ENCODE measurements around the gene AAK1. TPM values are rescaled to one million over a fixed set of nuclear protein-coding genes. Genes with fewer than 3 reads are reported as not detected.

Gene AAK1
- polyA plus RNA-seq, 1 donor from 2014 or later, result 26.7 TPM

- no peaks in the 10 kb centered on the region for H3F3A ChIP-seq (ENCODE audit: insufficient read depth, low read length, poor library complexity, severe bottlenecking)
- H3K36me3 ChIP-seq (ENCODE audit: insufficient read depth, low read length), result peaks cover 8% of the 10 kb centered on the region
- no peaks in the 10 kb centered on the region for H4K20me1 ChIP-seq (ENCODE audit: insufficient read depth)
- H3K4me2 ChIP-seq (ENCODE audit: low read length), result no peak overlapping the region
- no peaks in the 10 kb centered on the region for H3K9me2 ChIP-seq (ENCODE audit: insufficient read depth, low read length)
- no peak overlapping the region for H3K4me3 ChIP-seq (ENCODE audit: low read length)
- no peaks in the 10 kb centered on the region for H3K27me3 ChIP-seq (ENCODE audit: insufficient read depth, low read depth, low read length)
- no peak overlapping the region for H2AFZ ChIP-seq (ENCODE audit: low read depth, low read length)
- H3K9me3 ChIP-seq (ENCODE audit: low read length), result no peaks in the 10 kb centered on the region
- H3K79me2 ChIP-seq (replicated peaks; ENCODE audit: insufficient read depth, low read length), result no peaks in the 10 kb centered on the region
- H3K9ac ChIP-seq (ENCODE audit: low read length), result no peak overlapping the region
- no peak overlapping the region for H3K27ac ChIP-seq (ENCODE audit: low read length)
- TF ChIP-seq RAD21 (conservative IDR thresholded peaks at IDR 0.05), result no peak
- TF ChIP-seq, protein P1, sequence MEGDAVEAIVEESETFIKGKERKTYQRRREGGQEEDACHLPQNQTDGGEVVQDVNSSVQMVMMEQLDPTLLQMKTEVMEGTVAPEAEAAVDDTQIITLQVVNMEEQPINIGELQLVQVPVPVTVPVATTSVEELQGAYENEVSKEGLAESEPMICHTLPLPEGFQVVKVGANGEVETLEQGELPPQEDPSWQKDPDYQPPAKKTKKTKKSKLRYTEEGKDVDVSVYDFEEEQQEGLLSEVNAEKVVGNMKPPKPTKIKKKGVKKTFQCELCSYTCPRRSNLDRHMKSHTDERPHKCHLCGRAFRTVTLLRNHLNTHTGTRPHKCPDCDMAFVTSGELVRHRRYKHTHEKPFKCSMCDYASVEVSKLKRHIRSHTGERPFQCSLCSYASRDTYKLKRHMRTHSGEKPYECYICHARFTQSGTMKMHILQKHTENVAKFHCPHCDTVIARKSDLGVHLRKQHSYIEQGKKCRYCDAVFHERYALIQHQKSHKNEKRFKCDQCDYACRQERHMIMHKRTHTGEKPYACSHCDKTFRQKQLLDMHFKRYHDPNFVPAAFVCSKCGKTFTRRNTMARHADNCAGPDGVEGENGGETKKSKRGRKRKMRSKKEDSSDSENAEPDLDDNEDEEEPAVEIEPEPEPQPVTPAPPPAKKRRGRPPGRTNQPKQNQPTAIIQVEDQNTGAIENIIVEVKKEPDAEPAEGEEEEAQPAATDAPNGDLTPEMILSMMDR (IDR thresholded peaks at IDR 0.05; ENCODE audit: poor library complexity, severe bottlenecking), result no peak
- no peak for TF ChIP-seq EZH2 (IDR thresholded peaks at IDR 0.05; ENCODE audit: borderline replicate concordance, insufficient read depth, low read length, poor library complexity, severe bottlenecking)
- TF ChIP-seq TAF1 (IDR thresholded peaks at IDR 0.05; ENCODE audit: low read depth), result no peak
- TF ChIP-seq, protein P2, sequence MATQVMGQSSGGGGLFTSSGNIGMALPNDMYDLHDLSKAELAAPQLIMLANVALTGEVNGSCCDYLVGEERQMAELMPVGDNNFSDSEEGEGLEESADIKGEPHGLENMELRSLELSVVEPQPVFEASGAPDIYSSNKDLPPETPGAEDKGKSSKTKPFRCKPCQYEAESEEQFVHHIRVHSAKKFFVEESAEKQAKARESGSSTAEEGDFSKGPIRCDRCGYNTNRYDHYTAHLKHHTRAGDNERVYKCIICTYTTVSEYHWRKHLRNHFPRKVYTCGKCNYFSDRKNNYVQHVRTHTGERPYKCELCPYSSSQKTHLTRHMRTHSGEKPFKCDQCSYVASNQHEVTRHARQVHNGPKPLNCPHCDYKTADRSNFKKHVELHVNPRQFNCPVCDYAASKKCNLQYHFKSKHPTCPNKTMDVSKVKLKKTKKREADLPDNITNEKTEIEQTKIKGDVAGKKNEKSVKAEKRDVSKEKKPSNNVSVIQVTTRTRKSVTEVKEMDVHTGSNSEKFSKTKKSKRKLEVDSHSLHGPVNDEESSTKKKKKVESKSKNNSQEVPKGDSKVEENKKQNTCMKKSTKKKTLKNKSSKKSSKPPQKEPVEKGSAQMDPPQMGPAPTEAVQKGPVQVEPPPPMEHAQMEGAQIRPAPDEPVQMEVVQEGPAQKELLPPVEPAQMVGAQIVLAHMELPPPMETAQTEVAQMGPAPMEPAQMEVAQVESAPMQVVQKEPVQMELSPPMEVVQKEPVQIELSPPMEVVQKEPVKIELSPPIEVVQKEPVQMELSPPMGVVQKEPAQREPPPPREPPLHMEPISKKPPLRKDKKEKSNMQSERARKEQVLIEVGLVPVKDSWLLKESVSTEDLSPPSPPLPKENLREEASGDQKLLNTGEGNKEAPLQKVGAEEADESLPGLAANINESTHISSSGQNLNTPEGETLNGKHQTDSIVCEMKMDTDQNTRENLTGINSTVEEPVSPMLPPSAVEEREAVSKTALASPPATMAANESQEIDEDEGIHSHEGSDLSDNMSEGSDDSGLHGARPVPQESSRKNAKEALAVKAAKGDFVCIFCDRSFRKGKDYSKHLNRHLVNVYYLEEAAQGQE (IDR thresholded peaks at IDR 0.05; ENCODE audit: borderline replicate concordance), result no peak
- no peak for TF ChIP-seq POLR2AphosphoS5 (IDR thresholded peaks at IDR 0.05)
- TF ChIP-seq SMC3 (conservative IDR thresholded peaks at IDR 0.05; ENCODE audit: poor library complexity), result no peak
- TF ChIP-seq EP300 (conservative IDR thresholded peaks at IDR 0.05; ENCODE audit: poor library complexity, severe bottlenecking), result no peak
- TF ChIP-seq MXI1 (conservative IDR thresholded peaks at IDR 0.05; ENCODE audit: poor library complexity, severe bottlenecking), result no peak
Measured at GRCh38 chr2:69495861-69496260, 147.7 kb downstream of the AAK1 start.

- no peaks in the 10 kb centered on the region for H3K9me2 ChIP-seq (ENCODE audit: insufficient read depth, low read length)
Measured at GRCh38 chr2:69495008-69495407, 148.5 kb downstream of the AAK1 start.

DNA sequence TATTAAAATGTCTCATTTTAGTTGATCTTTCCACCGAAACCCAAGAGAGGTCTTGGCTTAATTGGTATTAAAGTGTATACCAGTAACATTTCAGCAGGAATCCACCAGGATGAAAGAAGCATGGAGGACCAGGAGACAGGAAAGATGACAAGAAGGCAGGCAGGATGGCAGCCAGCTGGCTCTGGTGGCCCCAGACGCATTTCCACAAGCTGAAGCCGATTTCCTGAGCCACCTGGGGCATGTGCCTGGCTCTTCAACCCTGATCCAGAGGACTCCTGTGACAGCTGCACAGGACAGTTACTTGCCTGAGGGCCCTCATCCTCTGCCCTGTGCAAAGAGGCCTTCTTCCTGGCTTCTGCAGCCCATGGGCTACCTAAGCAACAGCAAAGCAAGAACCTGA is 149.4 kb downstream of the AAK1 start:
- no peaks in the 10 kb centered on the region for H4K20me1 ChIP-seq (ENCODE audit: insufficient read depth)
- H3K4me3 ChIP-seq (ENCODE audit: low read length), result no peak overlapping the region
- H3K27me3 ChIP-seq (ENCODE audit: insufficient read depth, low read depth, low read length), result no peaks in the 10 kb centered on the region
- H3K9ac ChIP-seq (ENCODE audit: low read length), result no peak overlapping the region
- no peaks in the 10 kb centered on the region for H3K9me2 ChIP-seq (ENCODE audit: insufficient read depth, low read length)
- H3K27ac ChIP-seq (ENCODE audit: low read length), result no peak overlapping the region
- no peaks in the 10 kb centered on the region for H3K9me3 ChIP-seq (ENCODE audit: low read length)
- TF ChIP-seq SMC3 (conservative IDR thresholded peaks at IDR 0.05; ENCODE audit: poor library complexity) (no peak), RAD21 (conservative IDR thresholded peaks at IDR 0.05) (no peak), TAF1 (IDR thresholded peaks at IDR 0.05; ENCODE audit: low read depth) (no peak), MXI1 (conservative IDR thresholded peaks at IDR 0.05; ENCODE audit: poor library complexity, severe bottlenecking) (no peak), POLR2AphosphoS5 (IDR thresholded peaks at IDR 0.05) (no peak), EZH2 (IDR thresholded peaks at IDR 0.05; ENCODE audit: borderline replicate concordance, insufficient read depth, low read length, poor library complexity, severe bottlenecking) (no peak), EP300 (conservative IDR thresholded peaks at IDR 0.05; ENCODE audit: poor library complexity, severe bottlenecking) (no peak)
- TF ChIP-seq, protein P1 (IDR thresholded peaks at IDR 0.05; ENCODE audit: poor library complexity, severe bottlenecking), result no peak
- TF ChIP-seq, protein P2 (IDR thresholded peaks at IDR 0.05; ENCODE audit: borderline replicate concordance), result no peak
- H3K79me2 ChIP-seq (replicated peaks; ENCODE audit: insufficient read depth, low read length), result no peaks in the 10 kb centered on the region
- H2AFZ ChIP-seq (ENCODE audit: low read depth, low read length), result no peak overlapping the region
- peaks cover 8% of the 10 kb centered on the region for H3K36me3 ChIP-seq (ENCODE audit: insufficient read depth, low read length)
- H3F3A ChIP-seq (ENCODE audit: insufficient read depth, low read length, poor library complexity, severe bottlenecking), result no peaks in the 10 kb centered on the region
- no peak overlapping the region for H3K4me2 ChIP-seq (ENCODE audit: low read length)

More at GRCh38 chr2:69495008-69495407, 148.5 kb downstream of the AAK1 start:
- Histone ChIP-seq H3K4me2 (ENCODE audit: low read length) (no peak overlapping the region), H3F3A (ENCODE audit: insufficient read depth, low read length, poor library complexity, severe bottlenecking) (no peaks in the 10 kb centered on the region), H4K20me1 (ENCODE audit: insufficient read depth) (no peaks in the 10 kb centered on the region), H3K79me2 (replicated peaks; ENCODE audit: insufficient read depth, low read length) (no peaks in the 10 kb centered on the region), H3K9me3 (ENCODE audit: low read length) (no peaks in the 10 kb centered on the region), H3K4me3 (ENCODE audit: low read length) (no peak overlapping the region), H3K27ac (ENCODE audit: low read length) (no peak overlapping the region), H3K36me3 (ENCODE audit: insufficient read depth, low read length) (peaks cover 8% of the 10 kb centered on the region), H2AFZ (ENCODE audit: low read depth, low read length) (no peak overlapping the region), H3K27me3 (ENCODE audit: insufficient read depth, low read depth, low read length) (no peaks in the 10 kb centered on the region), H3K9ac (ENCODE audit: low read length) (no peak overlapping the region)
- no peak for TF ChIP-seq TAF1 (IDR thresholded peaks at IDR 0.05; ENCODE audit: low read depth)

Measured in neural cell (in vitro differentiated cells).